Muscle layer of colon (tissue), 2 donors: Measurements from ENCODE around the gene ANXA9.

Source experiments
- H3K27ac ChIP-seq: one replicate; pipeline ENCODE4 v1.7.0; 2013; ENCODE audit warnings: low read depth, mild to moderate bottlenecking, low read length, moderate library complexity
- H3K27me3 ChIP-seq, 2 donors: one replicate each; pipeline ENCODE4 v1.7.0; 2013; ENCODE audit warnings: low read length in 2 of 2, mild to moderate bottlenecking in 2 of 2; ENCODE audit not compliant: insufficient read depth in 2 of 2, control insufficient read depth in 1 of 2
- H3K36me3 ChIP-seq: one replicate; pipeline ENCODE4 v1.7.0; 2013; ENCODE audit warnings: mild to moderate bottlenecking, low read length; ENCODE audit not compliant: insufficient read depth
- H3K4me1 ChIP-seq: one replicate; pipeline ENCODE4 v1.7.0; 2013; ENCODE audit warnings: mild to moderate bottlenecking, low read length; ENCODE audit not compliant: insufficient read depth
- H3K4me3 ChIP-seq, 2 donors: one replicate each; pipeline ENCODE4 v1.7.0; 2013; ENCODE audit warnings: low read length in 2 of 2, low read depth in 1 of 2, mild to moderate bottlenecking in 1 of 2, moderate library complexity in 1 of 2
- H3K9ac ChIP-seq: one replicate; pipeline ENCODE4 v1.7.0; 2013; ENCODE audit warnings: low read length
- H3K9me3 ChIP-seq: one replicate; pipeline ENCODE4 v1.7.0; 2013; ENCODE audit warnings: mild to moderate bottlenecking, low read length
- donor health status: abdominal sarcoma.
- donor health status: Adenocarcinoma of cecum.

Gene ANXA9

GRCh38 chr1:150997949-150998348, 15.9 kb downstream of the ANXA9 start:
- H3K27ac ChIP-seq, result no peak overlapping the region
- H3K27me3 ChIP-seq, result no peaks in the 10 kb centered on the region
- no peak overlapping the region for H3K4me3 ChIP-seq
- no peaks in the 10 kb centered on the region for H3K9me3 ChIP-seq
- H3K9ac ChIP-seq, result no peak overlapping the region
- peaks cover 18% of the 10 kb centered on the region for H3K4me1 ChIP-seq
- peaks cover 51% of the 10 kb centered on the region for H3K36me3 ChIP-seq

GRCh38 chr1:150999051-150999674, 17.1 kb downstream of the ANXA9 start:
- Histone ChIP-seq H3K27ac (no peak overlapping the region), H3K4me3 (no peak overlapping the region), H3K36me3 (peaks cover 51% of the 10 kb centered on the region), H3K4me1 (peaks cover 24% of the 10 kb centered on the region), H3K9me3 (no peaks in the 10 kb centered on the region), H3K9ac (no peak overlapping the region), H3K27me3 (no peaks in the 10 kb centered on the region)

- Histone ChIP-seq H3K4me3 (no peak overlapping the region), H3K4me1 (peaks cover 26% of the 10 kb centered on the region), H3K36me3 (peaks cover 51% of the 10 kb centered on the region), H3K27ac (no peak overlapping the region), H3K9me3 (no peaks in the 10 kb centered on the region), H3K27me3 (no peaks in the 10 kb centered on the region), H3K9ac (no peak overlapping the region)
Measured at GRCh38 chr1:150999926-151000325, 17.8 kb downstream of the ANXA9 start.

- H3K4me1 ChIP-seq, result peaks cover 24% of the 10 kb centered on the region
- no peaks in the 10 kb centered on the region for H3K9me3 ChIP-seq
- H3K4me3 ChIP-seq, result no peak overlapping the region
- peaks cover 51% of the 10 kb centered on the region for H3K36me3 ChIP-seq
- H3K27me3 ChIP-seq, result no peaks in the 10 kb centered on the region
- H3K9ac ChIP-seq, result no peak overlapping the region
- no peak overlapping the region for H3K27ac ChIP-seq
Measured at GRCh38 chr1:151000408-151000807, 18.3 kb downstream of the ANXA9 start.

- no peaks in the 10 kb centered on the region for H3K27me3 ChIP-seq
- no peak overlapping the region for H3K4me3 ChIP-seq
- no peak overlapping the region for H3K9ac ChIP-seq
- peaks cover 21% of the 10 kb centered on the region for H3K4me1 ChIP-seq
- H3K36me3 ChIP-seq, result peaks cover 51% of the 10 kb centered on the region
- H3K27ac ChIP-seq, result no peak overlapping the region
- H3K9me3 ChIP-seq, result no peaks in the 10 kb centered on the region
Measured at GRCh38 chr1:151001602-151002001, 19.5 kb downstream of the ANXA9 start.

- Histone ChIP-seq H3K9me3 (no peaks in the 10 kb centered on the region), H3K36me3 (peaks cover 48% of the 10 kb centered on the region), H3K27me3 (no peaks in the 10 kb centered on the region), H3K27ac (no peak overlapping the region), H3K4me3 (no peak overlapping the region), H3K9ac (no peak overlapping the region), H3K4me1 (peaks cover 24% of the 10 kb centered on the region)
Measured at GRCh38 chr1:151002051-151002450, 20.0 kb downstream of the ANXA9 start.

GRCh38 chr1:151002611-151003010, 20.5 kb downstream of the ANXA9 start:
- H3K27ac ChIP-seq, result no peak overlapping the region
- H3K36me3 ChIP-seq, result peaks cover 42% of the 10 kb centered on the region
- peaks cover 30% of the 10 kb centered on the region for H3K4me1 ChIP-seq
- H3K4me3 ChIP-seq, result peak overlapping the region in 1 of 2 donors; percentile 47
- H3K9ac ChIP-seq, result peak overlapping the region; percentile 4
- H3K9me3 ChIP-seq, result no peaks in the 10 kb centered on the region
- no peaks in the 10 kb centered on the region for H3K27me3 ChIP-seq

- Histone ChIP-seq H3K9ac (peak overlapping the region; percentile 4), H3K27ac (no peak overlapping the region), H3K36me3 (peaks cover 36% of the 10 kb centered on the region), H3K4me1 (peaks cover 33% of the 10 kb centered on the region), H3K4me3 (peak overlapping the region in 1 of 2 donors; percentile 47), H3K27me3 (no peaks in the 10 kb centered on the region), H3K9me3 (no peaks in the 10 kb centered on the region)
Measured at GRCh38 chr1:151003180-151003579, 21.1 kb downstream of the ANXA9 start.

- Histone ChIP-seq H3K27ac (peak overlapping the region; percentile 78), H3K4me1 (peaks cover 40% of the 10 kb centered on the region), H3K9ac (peak overlapping the region; percentile 81), H3K36me3 (peaks cover 18% of the 10 kb centered on the region), H3K27me3 (no peaks in the 10 kb centered on the region), H3K4me3 (peak overlapping the region; percentile 49 to 93), H3K9me3 (no peaks in the 10 kb centered on the region)
Measured at GRCh38 chr1:151005729-151006319, 23.7 kb downstream of the ANXA9 start.

GRCh38 chr1:151006327-151007052, 24.4 kb downstream of the ANXA9 start, which contains the start of gene MINDY1:
TSS of gene MINDY1 (minus strand) at chr1:151006902. CDS start at chr1:151002617, 4,285 bp downstream.
- Histone ChIP-seq H3K27ac (peak within 1 kb of the TSS; percentile 78), H3K9ac (peak within 1 kb of the TSS; percentile 81), H3K27me3 (no peaks in the 10 kb centered on the region), H3K4me1 (peaks cover 40% of the 10 kb centered on the region), H3K36me3 (peaks cover 12% of the 10 kb centered on the region), H3K9me3 (no peaks in the 10 kb centered on the region), H3K4me3 (peak within 1 kb of the TSS; percentile 49 to 98)

- Histone ChIP-seq H3K4me1 (peaks cover 31% of the 10 kb centered on the region), H3K9me3 (no peaks in the 10 kb centered on the region), H3K27ac (peak overlapping the region; percentile 29), H3K4me3 (peak overlapping the region; percentile 56 to 98), H3K36me3 (peaks cover 3% of the 10 kb centered on the region), H3K27me3 (no peaks in the 10 kb centered on the region), H3K9ac (peak overlapping the region; percentile 9)
Measured at GRCh38 chr1:151007853-151008243, 25.8 kb downstream of the ANXA9 start.
